ENCODE results near the gene CCDC134. TPM values are rescaled to one million over a fixed set of nuclear protein-coding genes. Genes with fewer than 3 reads are reported as not detected.

The CCDC134 gene
- total and polyA plus RNA-seq, 2 of the 8 experiments (the other 6 are each of a cell fraction or from before 2014, with no cell fraction given), result 7.7 to 20.0 TPM

GRCh38 chr22:41798736-41799135 is 1.7 kb upstream of the CCDC134 start (continued):
- TF ChIP-seq RAD21 (IDR thresholded peaks at IDR 0.05 in 1 of 2, conservative IDR thresholded peaks at IDR 0.05 in 1 of 2; ENCODE audit: low read depth in 2 of 2, low read length in 2 of 2) (no peak), TEAD4 (IDR thresholded peaks at IDR 0.05; ENCODE audit: low read depth, low read length) (no peak), PHF8 (conservative IDR thresholded peaks at IDR 0.05; ENCODE audit: low read depth, low read length) (no peak), POLR2AphosphoS5 (IDR thresholded peaks at IDR 0.05; ENCODE audit: low read depth, low read length) (no peak), SP1 (IDR thresholded peaks at IDR 0.05; ENCODE audit: low read depth, low read length) (no peak), KDM1A (IDR thresholded peaks at IDR 0.05; ENCODE audit: borderline replicate concordance, low read length) (no peak), CBX5 (IDR thresholded peaks at IDR 0.05; ENCODE audit: low read depth, low read length) (no peak), SP4 (IDR thresholded peaks at IDR 0.05; ENCODE audit: low read length) (no peak), CHD1 (IDR thresholded peaks at IDR 0.05; ENCODE audit: low read depth, low read length) (no peak), BCL11A (IDR thresholded peaks at IDR 0.05; ENCODE audit: low read depth in 2 of 2, low read length in 2 of 2) (no peak), SAP30 (IDR thresholded peaks at IDR 0.05; ENCODE audit: insufficient read depth, insufficient replicate concordance, low read length) (no peak)

Data from H1 (cell line).